DOHH2 (cell line): ENCODE results near the gene PNPLA8.

Experiments
- H3F3A ChIP-seq: fragments of 200-600 bp; sonication (generic), shearing (Covaris generic); 2 replicates; pipeline ENCODE4 v1.6.0; 2016; ENCODE audit warnings: antibody characterized with exemption, mild to moderate bottlenecking; ENCODE audit not compliant: control insufficient read depth, insufficient read depth
- H3K27ac ChIP-seq: fragments of 200-600 bp; sonication (generic); 2 replicates; pipeline ENCODE4 v1.5.1; 2014; ENCODE audit warnings: low read depth, mild to moderate bottlenecking, low read length, moderate library complexity
- H3K27me3 ChIP-seq: fragments of 200-600 bp; sonication (generic); 2 replicates; pipeline ENCODE4 v1.6.1; 2014; ENCODE audit warnings: mild to moderate bottlenecking, low read length, mixed read lengths; ENCODE audit not compliant: control insufficient read depth
- H3K36me3 ChIP-seq: fragments of 200-600 bp; sonication (generic); 2 replicates; pipeline ENCODE4 v1.6.1; 2014; ENCODE audit warnings: mild to moderate bottlenecking, low read length, moderate library complexity, mixed read lengths; ENCODE audit not compliant: control insufficient read depth
- H3K4me1 ChIP-seq: fragments of 200-600 bp; sonication (generic); 2 replicates; pipeline ENCODE4 v1.6.1; 2014; ENCODE audit warnings: mild to moderate bottlenecking, low read length, mixed read lengths; ENCODE audit not compliant: control insufficient read depth
- H3K4me2 ChIP-seq: fragments of 200-600 bp; sonication (generic); 2 replicates; pipeline ENCODE4 v1.6.0; 2014; ENCODE audit warnings: mild to moderate bottlenecking, low read length, moderate library complexity
- H3K4me3 ChIP-seq: fragments of 200-600 bp; sonication (generic); 2 replicates; pipeline ENCODE4 v1.5.1; 2014; ENCODE audit warnings: mild to moderate bottlenecking, low read length, mixed read lengths
- H3K79me2 ChIP-seq: fragments of 200-600 bp; sonication (generic); 2 replicates; pipeline ENCODE4 v1.6.1; 2014; ENCODE audit warnings: mild to moderate bottlenecking, low read length, mixed read lengths; ENCODE audit not compliant: control insufficient read depth
- H3K9me2 ChIP-seq: fragments of 200-600 bp; sonication (generic); replicated peaks from 2 replicates; pipeline ENCODE4 v1.6.1; 2014; ENCODE audit warnings: mild to moderate bottlenecking, low read length, mixed read lengths; ENCODE audit not compliant: control insufficient read depth
- H3K9me3 ChIP-seq: fragments of 200-600 bp; sonication (generic); 2 replicates; pipeline ENCODE4 v1.6.1; 2014; ENCODE audit warnings: antibody characterized with exemption, low read length, mixed read lengths; ENCODE audit not compliant: control insufficient read depth, insufficient read depth
- H4K20me1 ChIP-seq: fragments of 200-600 bp; sonication (generic); 2 replicates; pipeline ENCODE4 v1.6.0; 2014; ENCODE audit warnings: low read depth, mild to moderate bottlenecking, antibody characterized with exemption, low read length, moderate library complexity; ENCODE audit not compliant: control insufficient read depth, insufficient read depth
- CTCF ChIP-seq: fragments of 200-600 bp; sonication (generic); IDR thresholded peaks from one replicate; pipeline ENCODE4 v1.5.1; 2014; ENCODE audit warnings: antibody characterized with exemption, mild to moderate bottlenecking, low read depth, low read length; ENCODE audit not compliant: poor library complexity, severe bottlenecking
- EZH2phosphoT487 ChIP-seq: fragments of 200-600 bp; sonication (generic); IDR thresholded peaks from 2 replicates; pipeline ENCODE4 v1.6.1; 2017; ENCODE audit warnings: borderline replicate concordance, mild to moderate bottlenecking, antibody characterized with exemption, low read length, moderate library complexity, mixed read lengths

The PNPLA8 gene

GRCh38 chr7:108569381-108570145 lies 43.6 kb upstream of the PNPLA8 start, which contains the start of the genes DNAJB9 and THAP5:
DNAJB9 (plus strand) TSS chr7:108569874; CDS start chr7:108571727, 1,853 bp downstream.
THAP5 (minus strand) TSS chr7:108569706; CDS start chr7:108569569, 137 bp downstream.
- TF ChIP-seq CTCF (no peak), EZH2phosphoT487 (no peak)
- peak within 1 kb of the TSS; percentile 83 for H3K4me3 ChIP-seq
- H3K9me2 ChIP-seq: no peaks in the 10 kb centered on the region
- H3K27me3 ChIP-seq: no peaks in the 10 kb centered on the region
- H3K79me2 ChIP-seq: peaks cover 85% of the 10 kb centered on the region
- H3K27ac ChIP-seq: peak within 1 kb of the TSS; percentile 92
- H3K36me3 ChIP-seq: peaks cover 77% of the 10 kb centered on the region
- H3F3A ChIP-seq: peaks cover 3% of the 10 kb centered on the region; the same call in 1 of the 2 replicates
- H3K4me1 ChIP-seq: peaks cover 33% of the 10 kb centered on the region
- no peaks in the 10 kb centered on the region for H3K9me3 ChIP-seq
- H4K20me1 ChIP-seq: no peaks in the 10 kb centered on the region
- peak within 1 kb of the TSS; percentile 78 for H3K4me2 ChIP-seq

GRCh38 chr7:108568801-108569380 lies 43.0 kb upstream of the PNPLA8 start:
- Histone ChIP-seq H3K4me3 (peak overlapping the region; percentile 83), H3K4me2 (peak overlapping the region; percentile 78), H3K79me2 (peaks cover 85% of the 10 kb centered on the region), H3K9me3 (no peaks in the 10 kb centered on the region), H3K27me3 (no peaks in the 10 kb centered on the region), H3K4me1 (peaks cover 33% of the 10 kb centered on the region), H3K27ac (peak overlapping the region; percentile 92), H3K36me3 (peaks cover 78% of the 10 kb centered on the region), H3F3A (peaks cover 3% of the 10 kb centered on the region; the same call in 1 of the 2 replicates), H3K9me2 (no peaks in the 10 kb centered on the region), H4K20me1 (no peaks in the 10 kb centered on the region)
- no peak for TF ChIP-seq CTCF
- TF ChIP-seq EZH2phosphoT487: no peak

GRCh38 chr7:108565987-108566386 lies 40.1 kb upstream of the PNPLA8 start:
- no peak overlapping the region for H3K4me3 ChIP-seq
- peaks cover 65% of the 10 kb centered on the region for H3K36me3 ChIP-seq
- H3F3A ChIP-seq: peaks cover 3% of the 10 kb centered on the region; the same call in 1 of the 2 replicates
- no peaks in the 10 kb centered on the region for H3K9me3 ChIP-seq
- no peak overlapping the region for H3K27ac ChIP-seq
- H3K27me3 ChIP-seq: no peaks in the 10 kb centered on the region
- TF ChIP-seq CTCF (no peak), EZH2phosphoT487 (no peak)
- H3K4me1 ChIP-seq: peaks cover 24% of the 10 kb centered on the region
- H3K79me2 ChIP-seq: peaks cover 60% of the 10 kb centered on the region
- H3K9me2 ChIP-seq: no peaks in the 10 kb centered on the region
- H3K4me2 ChIP-seq: no peak overlapping the region
- no peaks in the 10 kb centered on the region for H4K20me1 ChIP-seq
